ENCODE results near the gene ARHGEF39. TPM values are rescaled to one million over a fixed set of nuclear protein-coding genes. Genes with fewer than 3 reads are reported as not detected.

ARHGEF39 gene
- total RNA-seq, 4 donors from 2014 or later = 0.20 to 4.8 (median 1.0) TPM; not detected in 1

DNA sequence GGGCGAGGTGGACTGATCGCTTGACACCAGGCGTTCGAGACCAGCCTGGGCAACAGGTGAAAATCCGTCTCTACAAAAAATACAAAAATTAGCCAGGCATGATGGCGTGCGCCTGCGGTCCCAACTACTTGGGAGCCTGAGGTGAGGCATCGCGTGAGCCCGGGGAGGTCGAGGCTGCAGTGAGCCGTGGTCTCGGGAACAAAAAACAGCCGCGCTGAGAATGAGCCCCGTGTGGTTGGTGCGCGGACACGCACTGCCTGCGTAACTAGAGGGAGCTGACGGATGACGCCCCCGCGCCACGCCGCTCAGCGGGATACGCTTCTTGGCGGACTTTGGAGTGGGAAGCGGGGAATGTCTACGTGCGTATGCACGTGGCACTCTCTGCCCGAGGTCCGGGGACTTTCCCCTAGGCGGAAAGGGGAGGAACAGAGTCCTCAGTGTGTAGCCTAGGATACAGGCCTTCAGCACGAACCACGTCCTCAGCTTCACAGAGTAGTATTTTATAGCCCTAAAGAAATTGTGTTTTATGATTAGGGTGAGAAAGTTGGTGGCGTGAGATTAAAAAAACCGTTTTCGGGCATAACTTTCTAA, 7.4 kb downstream of the ARHGEF39 start, which contains the start of gene RMRP:
TSS of gene RMRP (minus strand) at position 474 of the 591 bp plus-strand sequence.
- peak within 1 kb of the TSS; percentile 58 to 94 (median 90) for H3K4me3 ChIP-seq
- H3K27me3 ChIP-seq = no peaks in the 10 kb centered on the region
- WGBS, 2 donors = 0 to 1% methylated on average over 33 to 42 of the region's 42 CpGs
- H3K36me3 ChIP-seq = peaks cover 0 to 14% (median 0%) of the 10 kb centered on the region in 3 donors
- H3K4me1 ChIP-seq = peaks cover 0 to 42% (median 10%) of the 10 kb centered on the region in 4 donors
- TF ChIP-seq EP300 (IDR thresholded peaks at IDR 0.05) = peak; percentile 98 to 99
- TF ChIP-seq, protein P1, sequence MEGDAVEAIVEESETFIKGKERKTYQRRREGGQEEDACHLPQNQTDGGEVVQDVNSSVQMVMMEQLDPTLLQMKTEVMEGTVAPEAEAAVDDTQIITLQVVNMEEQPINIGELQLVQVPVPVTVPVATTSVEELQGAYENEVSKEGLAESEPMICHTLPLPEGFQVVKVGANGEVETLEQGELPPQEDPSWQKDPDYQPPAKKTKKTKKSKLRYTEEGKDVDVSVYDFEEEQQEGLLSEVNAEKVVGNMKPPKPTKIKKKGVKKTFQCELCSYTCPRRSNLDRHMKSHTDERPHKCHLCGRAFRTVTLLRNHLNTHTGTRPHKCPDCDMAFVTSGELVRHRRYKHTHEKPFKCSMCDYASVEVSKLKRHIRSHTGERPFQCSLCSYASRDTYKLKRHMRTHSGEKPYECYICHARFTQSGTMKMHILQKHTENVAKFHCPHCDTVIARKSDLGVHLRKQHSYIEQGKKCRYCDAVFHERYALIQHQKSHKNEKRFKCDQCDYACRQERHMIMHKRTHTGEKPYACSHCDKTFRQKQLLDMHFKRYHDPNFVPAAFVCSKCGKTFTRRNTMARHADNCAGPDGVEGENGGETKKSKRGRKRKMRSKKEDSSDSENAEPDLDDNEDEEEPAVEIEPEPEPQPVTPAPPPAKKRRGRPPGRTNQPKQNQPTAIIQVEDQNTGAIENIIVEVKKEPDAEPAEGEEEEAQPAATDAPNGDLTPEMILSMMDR (IDR thresholded peaks at IDR 0.05) = peak; percentile 16 to 86 (median 33)
- peak; percentile 88 to 90 for TF ChIP-seq POLR2A (IDR thresholded peaks at IDR 0.05)
- DNase-seq (ENCODE audit: low spot score in 2 of 2) = peak; percentile 82 to 89
- H3K9me3 ChIP-seq = no peaks in the 10 kb centered on the region
- H3K27ac ChIP-seq = peak within 1 kb of the TSS; percentile 90 to 99 (median 92)

DNA sequence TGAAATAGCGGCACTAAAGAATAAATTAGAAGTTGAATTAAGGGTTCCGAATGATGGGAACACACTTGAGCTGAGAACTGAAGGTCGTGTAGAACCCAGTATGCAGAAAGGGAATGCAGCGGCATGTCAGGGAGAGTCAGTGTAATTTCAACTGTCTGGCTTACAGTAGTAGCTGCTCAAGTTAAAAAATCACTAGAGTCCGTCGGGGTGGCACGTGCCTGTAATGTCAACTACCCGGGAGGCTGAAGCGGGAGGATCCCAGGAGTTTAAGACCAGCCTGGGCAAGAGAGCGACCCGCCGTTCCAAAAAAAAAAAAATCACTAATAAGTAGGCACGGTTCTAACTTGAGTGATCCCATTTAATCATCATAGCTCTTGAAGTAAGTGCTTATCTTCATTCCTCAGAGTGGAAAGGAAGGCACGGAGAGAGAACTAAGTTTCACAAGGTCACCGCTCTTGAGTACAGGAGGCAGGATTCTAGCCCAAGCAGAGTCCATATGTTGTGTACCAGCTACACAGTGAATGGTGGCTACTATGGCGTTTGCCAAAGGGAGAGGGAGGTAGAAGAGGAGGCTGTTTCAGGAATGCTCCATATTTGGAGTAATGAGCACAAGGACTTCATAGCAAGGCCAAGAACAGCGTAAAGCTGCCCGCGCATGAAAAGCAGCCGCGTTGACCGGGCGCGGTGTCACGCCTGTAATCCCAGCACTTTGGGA, 8.0 kb downstream of the ARHGEF39 start:
- TF ChIP-seq, protein P1 (IDR thresholded peaks at IDR 0.05) = no peak
- TF ChIP-seq EP300 (IDR thresholded peaks at IDR 0.05) (no peak), POLR2A (IDR thresholded peaks at IDR 0.05) (no peak)
- Histone ChIP-seq H3K27me3 (no peaks in the 10 kb centered on the region), H3K27ac (peak overlapping the region; percentile 90 to 99 (median 92)), H3K4me1 (peaks cover 0 to 41% (median 10%) of the 10 kb centered on the region in 4 donors), H3K4me3 (peak overlapping the region; percentile 58 to 94 (median 90)), H3K9me3 (no peaks in the 10 kb centered on the region), H3K36me3 (peaks cover 0 to 12% (median 0%) of the 10 kb centered on the region in 3 donors)
- WGBS, 2 donors = 34% methylated on average over 25 of the region's 25 CpGs
- no peak for DNase-seq (ENCODE audit: low spot score in 2 of 2)

- peaks cover 0 to 35% (median 10%) of the 10 kb centered on the region in 4 donors for H3K4me1 ChIP-seq
- TF ChIP-seq POLR2A (IDR thresholded peaks at IDR 0.05) (no peak), EP300 (IDR thresholded peaks at IDR 0.05) (no peak)
- TF ChIP-seq, protein P1 (IDR thresholded peaks at IDR 0.05) = no peak
- no peaks in the 10 kb centered on the region for H3K9me3 ChIP-seq
- peaks cover 0 to 11% (median 0%) of the 10 kb centered on the region in 3 donors for H3K36me3 ChIP-seq
- no peak for DNase-seq (ENCODE audit: low spot score in 2 of 2)
- no peak overlapping the region for H3K4me3 ChIP-seq
- H3K27me3 ChIP-seq = no peaks in the 10 kb centered on the region
- WGBS, 2 donors = 76 to 82% methylated on average over 17 of the region's 17 CpGs
- H3K27ac ChIP-seq = peak overlapping the region in 1 of 4 donors; percentile 99
Measured at GRCh38 chr9:35656348-35656747, 8.6 kb downstream of the ARHGEF39 start.

GRCh38 chr9:35653611-35654010, 11.4 kb downstream of the ARHGEF39 start:
- no peak for DNase-seq (ENCODE audit: low spot score in 2 of 2)
- Histone ChIP-seq H3K27ac (no peak overlapping the region), H3K4me3 (no peak overlapping the region), H3K27me3 (no peaks in the 10 kb centered on the region), H3K9me3 (no peaks in the 10 kb centered on the region), H3K36me3 (no peaks in the 10 kb centered on the region), H3K4me1 (peaks cover 0 to 9% (median 4%) of the 10 kb centered on the region in 4 donors)
- TF ChIP-seq, protein P1 (IDR thresholded peaks at IDR 0.05) = no peak
- TF ChIP-seq EP300 (IDR thresholded peaks at IDR 0.05) = no peak
- TF ChIP-seq POLR2A (IDR thresholded peaks at IDR 0.05) = no peak
- 91 to 96% methylated on average over 2 of the region's 2 CpGs for WGBS, 2 donors

DNA sequence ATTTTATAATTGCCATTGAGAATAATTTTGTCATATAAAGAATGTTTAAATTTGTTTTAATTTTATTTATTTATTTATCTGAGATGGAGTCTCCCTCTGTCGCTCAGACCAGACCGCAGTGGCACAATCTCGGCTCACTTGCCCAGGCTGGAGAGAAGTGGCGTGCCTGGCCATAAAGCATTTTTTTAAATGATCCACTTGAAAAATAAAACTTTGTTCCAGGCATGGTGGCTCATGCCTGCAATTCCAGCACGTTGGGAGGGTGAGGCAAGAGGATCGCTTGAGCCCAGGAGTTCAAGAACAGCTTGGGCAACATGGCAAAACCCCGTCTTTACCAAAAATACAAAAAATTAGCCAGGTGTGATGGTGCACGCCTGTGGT, 12.2 kb downstream of the ARHGEF39 start:
- TF ChIP-seq POLR2A (IDR thresholded peaks at IDR 0.05) (no peak), EP300 (IDR thresholded peaks at IDR 0.05) (no peak)
- TF ChIP-seq, protein P1 (IDR thresholded peaks at IDR 0.05) = no peak

More for the DNA sequence above, 12.2 kb downstream of the ARHGEF39 start:
- WGBS, 2 donors = 88 to 94% methylated on average over 8 of the region's 8 CpGs
- H3K27ac ChIP-seq = no peak overlapping the region
- no peaks in the 10 kb centered on the region for H3K36me3 ChIP-seq
- peaks cover 0 to 9% (median 4%) of the 10 kb centered on the region in 4 donors for H3K4me1 ChIP-seq
- no peak overlapping the region for H3K4me3 ChIP-seq
- no peak for DNase-seq (ENCODE audit: low spot score in 2 of 2)
- no peaks in the 10 kb centered on the region for H3K9me3 ChIP-seq
- no peaks in the 10 kb centered on the region for H3K27me3 ChIP-seq

Data from tibial nerve (tissue), 4 donors.